Bronchial smooth muscle cell (primary cell): Measurements from ENCODE around the gene RPRD1A. TPM values are rescaled to one million over a fixed set of nuclear protein-coding genes. Genes with fewer than 3 reads are reported as not detected.

ENCODE experiments used
- total RNA-seq: library from RNA; depleted of rRNA; stranded (reverse); fragments of >200 nt; gene quantifications from 2 replicates; pipeline ENCODE4 v1.2.1, GENCODE V29; 2014

Gene RPRD1A
- 18.3 and 26.0 TPM in 2 replicates for total RNA-seq

GRCh38 chr18:36067055-36067957 lies at the start of gene RPRD1A:
Gene RPRD1A (minus strand): TSS chr18:36067559. CDS start chr18:36067404, 155 bp downstream.

GRCh38 chr18:35972197-35973000 lies 95.0 kb downstream of the RPRD1A start, which contains the start of gene RMP24:
Gene RMP24 (plus strand): TSS chr18:35972679.

Other genes starting within 250 kb of the RPRD1A start
- gene SLC39A6, start 61.8 kb upstream of the RPRD1A start, total RNA-seq, result 65.1 and 80.1 TPM in 2 replicates
- gene ELP2, start 62.3 kb upstream of the RPRD1A start, total RNA-seq, result 167 and 222 TPM in 2 replicates
- 2.2 and 4.3 TPM in 2 replicates for gene MOCOS, start 119.9 kb upstream of the RPRD1A start, total RNA-seq
- 4.3 and 12.9 TPM in 2 replicates for gene FHOD3, start 230.2 kb upstream of the RPRD1A start, total RNA-seq